ENCODE measurements around the gene NACA.
"Not testable (repeated sequence)": the region's sequence is repeated elsewhere in the genome, so short reads cannot be mapped to it uniquely, and the experiment has no call there.

DNA sequence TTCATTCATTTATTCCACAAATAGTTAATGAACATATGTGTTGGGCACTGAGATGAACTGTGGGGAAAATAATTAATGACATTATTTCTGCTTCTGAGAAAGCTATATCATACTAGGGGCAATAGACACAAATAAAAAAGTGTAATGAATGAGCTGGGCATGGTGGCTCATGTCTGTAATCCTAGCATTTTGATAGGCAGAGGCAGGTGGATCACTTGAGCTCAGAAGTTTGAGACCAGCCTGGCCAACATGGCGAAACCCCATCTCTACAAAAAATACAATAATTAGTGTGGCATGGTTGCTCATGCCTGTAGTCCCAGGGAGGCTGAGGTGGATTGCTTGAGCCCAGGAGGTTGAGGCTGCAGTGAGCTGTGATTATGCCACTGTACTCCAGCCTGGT lies 32.9 kb upstream of the NACA start:
- TF ChIP-seq, protein P1, sequence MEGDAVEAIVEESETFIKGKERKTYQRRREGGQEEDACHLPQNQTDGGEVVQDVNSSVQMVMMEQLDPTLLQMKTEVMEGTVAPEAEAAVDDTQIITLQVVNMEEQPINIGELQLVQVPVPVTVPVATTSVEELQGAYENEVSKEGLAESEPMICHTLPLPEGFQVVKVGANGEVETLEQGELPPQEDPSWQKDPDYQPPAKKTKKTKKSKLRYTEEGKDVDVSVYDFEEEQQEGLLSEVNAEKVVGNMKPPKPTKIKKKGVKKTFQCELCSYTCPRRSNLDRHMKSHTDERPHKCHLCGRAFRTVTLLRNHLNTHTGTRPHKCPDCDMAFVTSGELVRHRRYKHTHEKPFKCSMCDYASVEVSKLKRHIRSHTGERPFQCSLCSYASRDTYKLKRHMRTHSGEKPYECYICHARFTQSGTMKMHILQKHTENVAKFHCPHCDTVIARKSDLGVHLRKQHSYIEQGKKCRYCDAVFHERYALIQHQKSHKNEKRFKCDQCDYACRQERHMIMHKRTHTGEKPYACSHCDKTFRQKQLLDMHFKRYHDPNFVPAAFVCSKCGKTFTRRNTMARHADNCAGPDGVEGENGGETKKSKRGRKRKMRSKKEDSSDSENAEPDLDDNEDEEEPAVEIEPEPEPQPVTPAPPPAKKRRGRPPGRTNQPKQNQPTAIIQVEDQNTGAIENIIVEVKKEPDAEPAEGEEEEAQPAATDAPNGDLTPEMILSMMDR (IDR thresholded peaks at IDR 0.05; ENCODE audit: low read length): not testable (repeated sequence)
- TF ChIP-seq EZH2phosphoT487 (IDR thresholded peaks at IDR 0.05; ENCODE audit: low read length); EZH2 (optimal IDR thresholded peaks at IDR 0.05; ENCODE audit: low read depth, low read length): not testable (repeated sequence)

Measured in MM.1S (cell line).